IMR-90 (cell line): ENCODE results near the gene CIBAR2. TPM values are rescaled to one million over a fixed set of nuclear protein-coding genes. Genes with fewer than 3 reads are reported as not detected.

ENCODE experiments used
- ATAC-seq: fragments of 200-7000 bp; cut with Tn5 transposase; 2 replicates; pipeline ENCODE4 v1.9.1; 2020; ENCODE audit warnings: low read depth, mild to moderate bottlenecking, moderate library complexity
- BruUV-seq: library from RNA; stranded (reverse); fragments of 400-500 nt; replicated peaks from 2 replicates; lab custom pipeline; 2021; lab: Mats Ljungman, UMichigan
- CTCF ChIA-PET: fragments of 300-600 bp; formaldehyde crosslinking; extraction: SDS; loops from one replicate; lab custom pipeline; 2021; ENCODE audit warnings: antibody characterized with exemption; lab: Yijun Ruan, JAX
- POLR2A ChIA-PET: fragments of 300-600 bp; sonication (Branson Sonifier 250); formaldehyde crosslinking; loops from one replicate; lab custom pipeline; 2022; ENCODE audit warnings: antibody characterized with exemption; ENCODE audit not compliant: unreplicated experiment; lab: Charles Lee
- DNase-seq: peaks from one replicate; pipeline ENCODE4 v3.0.0; 2013
- H2AFZ ChIP-seq: replicated peaks from 2 replicates; pipeline ENCODE3; 2013; ENCODE audit warnings: low read length, mild to moderate bottlenecking; ENCODE audit not compliant: poor library complexity
- H2AK5ac ChIP-seq: 2 replicates; pipeline ENCODE4 v1.6.1; 2013; ENCODE audit warnings: low read depth, low read length, inconsistent platforms
- H2AK9ac ChIP-seq: replicated peaks from 2 replicates; pipeline ENCODE3; 2013; ENCODE audit warnings: mild to moderate bottlenecking, low read depth, low read length, moderate library complexity; ENCODE audit not compliant: poor library complexity
- H2BK120ac ChIP-seq: 2 replicates; pipeline ENCODE4 v1.6.1; 2013; ENCODE audit warnings: low read depth, low read length, inconsistent platforms
- H2BK15ac ChIP-seq: 3 replicates; pipeline ENCODE4 v1.6.1; 2013; ENCODE audit warnings: low read depth, low read length, inconsistent platforms
- H2BK20ac ChIP-seq: 2 replicates; pipeline ENCODE4 v1.6.1; 2013; ENCODE audit warnings: low read depth, mild to moderate bottlenecking, inconsistent platforms, low read length, moderate library complexity
- H2BK5ac ChIP-seq: 2 replicates; pipeline ENCODE4 v1.6.1; 2013; ENCODE audit warnings: mild to moderate bottlenecking, low read depth, low read length, inconsistent platforms; ENCODE audit not compliant: poor library complexity, severe bottlenecking
- H3K14ac ChIP-seq: replicated peaks from 2 replicates; pipeline ENCODE4 v1.6.1; 2013; ENCODE audit warnings: low read depth, low read length, inconsistent platforms
- H3K18ac ChIP-seq: 2 replicates; pipeline ENCODE4 v1.6.1; 2013; ENCODE audit warnings: low read depth, low read length, control low read depth
- H3K23ac ChIP-seq: 2 replicates; pipeline ENCODE4 v1.6.1; 2013; ENCODE audit warnings: low read depth, low read length, inconsistent platforms
- H3K27ac ChIP-seq: 2 replicates; pipeline ENCODE4 v1.5.1; 2013; ENCODE audit warnings: mild to moderate bottlenecking, control low read depth, low read length; ENCODE audit not compliant: insufficient read depth
- H3K27me3 ChIP-seq: 2 replicates; pipeline ENCODE4 v1.6.1; 2013; ENCODE audit warnings: low read length; ENCODE audit not compliant: control insufficient read depth, insufficient read depth
- H3K36me3 ChIP-seq: 2 replicates; pipeline ENCODE4 v1.6.1; 2013; ENCODE audit warnings: low read length, mixed read lengths; ENCODE audit not compliant: control insufficient read depth, insufficient read depth
- H3K4ac ChIP-seq: 2 replicates; pipeline ENCODE4 v1.6.1; 2013; ENCODE audit warnings: low read depth, low read length, inconsistent platforms
- H3K4me1 ChIP-seq: 2 replicates; pipeline ENCODE4 v1.6.1; 2013; ENCODE audit warnings: low read length, mixed read lengths; ENCODE audit not compliant: control insufficient read depth, insufficient read depth
- H3K4me2 ChIP-seq: 2 replicates; pipeline ENCODE4 v1.6.1; 2013; ENCODE audit warnings: low read depth, mild to moderate bottlenecking, control low read depth, low read length, moderate library complexity
- H3K4me3 ChIP-seq: 2 replicates; pipeline ENCODE4 v1.5.1; 2013; ENCODE audit warnings: low read depth, mild to moderate bottlenecking, control low read depth, low read length, moderate library complexity; ENCODE audit not compliant: insufficient read depth
- H3K56ac ChIP-seq: 2 replicates; pipeline ENCODE4 v1.6.1; 2013; ENCODE audit warnings: low read length, inconsistent platforms; ENCODE audit not compliant: insufficient read depth; ENCODE audit errors: extremely low read depth
- H3K79me1 ChIP-seq, 2 experiments: 2 replicates each; pipeline ENCODE4 v1.6.1; 2013; ENCODE audit warnings: low read length in 2 of 2, inconsistent platforms in 1 of 2, low read depth in 1 of 2
- H3K9ac ChIP-seq: 2 replicates; pipeline ENCODE4 v1.6.1; 2013; ENCODE audit warnings: low read depth, low read length, control low read depth
- H3K9me1 ChIP-seq: 2 replicates; pipeline ENCODE4 v1.6.1; 2013; ENCODE audit warnings: low read length, inconsistent platforms; ENCODE audit not compliant: insufficient read depth
- H3K9me3 ChIP-seq: 2 replicates; pipeline ENCODE4 v1.6.1; 2013; ENCODE audit warnings: low read length; ENCODE audit not compliant: control insufficient read depth, insufficient read depth
- H4K20me1 ChIP-seq: 2 replicates; pipeline ENCODE4 v1.6.1; 2013; ENCODE audit warnings: low read length, inconsistent platforms; ENCODE audit not compliant: insufficient read depth
- H4K5ac ChIP-seq: 2 replicates; pipeline ENCODE4 v1.6.1; 2013; ENCODE audit warnings: mild to moderate bottlenecking, low read depth, low read length, control low read depth
- H4K8ac ChIP-seq, 2 experiments: 2 replicates each; pipeline ENCODE4 v1.6.1; 2013; ENCODE audit warnings: low read depth in 2 of 2, low read length in 2 of 2, control low read depth in 1 of 2, inconsistent platforms in 1 of 2
- H4K91ac ChIP-seq: 2 replicates; pipeline ENCODE4 v1.6.1; 2013; ENCODE audit warnings: low read depth, low read length, inconsistent platforms; ENCODE audit not compliant: insufficient read depth
- ELK1 ChIP-seq: fragments of 150-350 bp; IDR thresholded peaks from 2 replicates; pipeline ENCODE4 v1.6.1; 2016; ENCODE audit warnings: low read depth, mild to moderate bottlenecking, low read length, moderate library complexity, borderline replicate concordance
- RAD21 ChIP-seq: IDR thresholded peaks from 2 replicates; pipeline ENCODE4 v1.6.1; 2012; ENCODE audit warnings: low read length, improper control_type of control experiment
- WGBS, 2 experiments: methylation state at CpG; one replicate each; pipeline versions ENCODE4 v1.1.5 to v1.1.7; 2013; ENCODE audit warnings: missing lambda C conversion rate in 2 of 2; ENCODE audit not compliant: insufficient read length in 1 of 2; ENCODE audit errors: extremely low coverage in 2 of 2; 5-methylcytosine and 5-hydroxymethylcytosine counted together
- dilution Hi-C: fragments of 300-500 bp; cut with HindIII; formaldehyde crosslinking; loops from one replicate; pipeline ENCODE4 v1.14.3; 2018; ENCODE audit warnings: low sequenced_read_pairs; ENCODE audit not compliant: unreplicated experiment
- in situ Hi-C: fragments of 300-500 bp; cut with MboI; formaldehyde crosslinking; loops from 3 replicates; pipeline ENCODE4 v1.14.3; 2019; ENCODE audit warnings: low sequenced_read_pairs, inconsistent platforms, mixed read lengths
- intact Hi-C: fragments of 100-400 bp; cut with micrococcal nuclease; formaldehyde crosslinking; loops from 2 replicates; pipeline ENCODE4 v1.10.0; 2022
- polyA plus RNA-seq, 3 experiments: library from polyadenylated mRNA; depleted of rRNA; stranded (reverse); fragments of >200 nt; gene quantifications; 2 replicates each; pipeline ENCODE4 v1.2.3, GENCODE V29; 2012; ENCODE audit warnings: low replicate concordance in 1 of 3
- total RNA-seq: library from RNA; depleted of rRNA; stranded (reverse); fragments of >200 nt; gene quantifications from 2 replicates; pipeline ENCODE4 v1.2.3, GENCODE V29; 2012

Gene CIBAR2
- total and polyA plus RNA-seq, 2 of the 4 experiments (the other 2 are of a cell fraction), result 0.18 to 0.24 TPM

DNA sequence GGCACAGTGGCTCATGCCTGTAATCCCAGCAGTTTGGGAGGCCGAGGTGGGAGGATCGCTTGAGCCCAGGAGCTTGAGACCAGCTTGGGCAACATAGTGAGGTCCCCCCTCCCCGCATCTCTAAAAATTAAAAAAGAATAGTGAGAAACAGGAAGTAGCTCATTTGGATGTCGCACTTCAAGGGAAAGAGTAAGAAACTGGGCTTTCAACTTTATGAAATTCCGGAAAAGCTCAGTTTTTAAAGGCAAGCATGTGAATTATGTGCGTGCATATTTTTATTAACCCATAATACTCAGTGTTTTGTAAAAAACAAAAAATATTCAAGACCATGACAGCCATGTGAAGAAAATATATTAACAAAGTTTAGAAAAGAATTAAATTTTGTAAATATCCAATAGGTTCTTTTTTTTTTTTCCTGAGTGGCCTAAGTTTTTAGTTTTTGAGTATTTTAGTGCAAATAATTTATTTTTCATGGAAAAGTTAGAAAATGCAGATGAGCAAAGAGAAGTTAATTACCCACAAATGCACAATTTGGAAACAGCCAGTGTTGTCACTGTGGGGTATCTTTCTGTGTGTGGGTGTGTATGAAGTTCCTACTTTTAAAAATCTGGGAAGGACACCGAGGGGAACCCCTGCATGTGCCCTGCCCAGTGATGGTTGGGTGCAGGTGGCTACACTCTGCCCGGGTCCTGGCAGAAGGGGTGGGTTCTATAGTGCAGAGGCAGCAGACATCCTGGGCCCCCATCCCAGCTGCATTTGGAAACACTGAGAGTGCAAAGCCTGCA is 40.0 kb downstream of the CIBAR2 start (continued):
- TF ChIP-seq ELK1, result no peak

GRCh38 chr16:85069171-85069570 is 43.1 kb downstream of the CIBAR2 start:
- Histone ChIP-seq H2BK20ac (no peak overlapping the region), H4K8ac (no peak overlapping the region), H3K9me3 (no peaks in the 10 kb centered on the region), H4K91ac (no peak overlapping the region), H3K9ac (no peak overlapping the region), H3K18ac (no peak overlapping the region), H4K20me1 (no peaks in the 10 kb centered on the region; the same call in 1 of the 2 replicates), H3K56ac (no peak overlapping the region), H2BK15ac (no peak overlapping the region), H3K4me3 (no peak overlapping the region), H3K36me3 (peaks cover 13% of the 10 kb centered on the region; the same call in 1 of the 2 replicates), H2AK9ac (no peak overlapping the region), H4K5ac (no peak overlapping the region), H3K4ac (no peak overlapping the region), H3K4me2 (no peak overlapping the region), H3K14ac (no peak overlapping the region), H2AFZ (peak overlapping the region; percentile 23), H2BK120ac (no peak overlapping the region), H3K4me1 (peaks cover 9% of the 10 kb centered on the region), H2AK5ac (no peak overlapping the region; the same call in 1 of the 2 replicates), H3K23ac (no peak overlapping the region), H3K9me1 (peaks cover 4% of the 10 kb centered on the region; the same call in 1 of the 2 replicates), H3K27ac (no peak overlapping the region), H3K79me1 (peaks cover 0 to 9% of the 10 kb centered on the region in 2 experiments; a peak in 1 of 4 replicates), H2BK5ac (no peak overlapping the region), H3K27me3 (no peaks in the 10 kb centered on the region)
- no CpG with 5 or more reads among the region's 7 CpGs for WGBS, 2 experiments
- CTCF ChIA-PET, result no interaction called here
- DNase-seq, result no peak
- POLR2A ChIA-PET, result no interaction called here
- no peak for ATAC-seq
- intact Hi-C loops, result no loop called here
- no peak for TF ChIP-seq RAD21
- dilution Hi-C loops, result no loop called here
- in situ Hi-C loops, result no loop called here
- no TSS peak for BruUV-seq
